ENCODE data around the gene TEDC1.
A peak's percentile ranks its signal among the peaks of the same experiment; 100 is the strongest.

Gene TEDC1

GRCh38 chr14:105486974-105487448, 4.0 kb upstream of the TEDC1 start:
- no peak for DNase-seq

DNA sequence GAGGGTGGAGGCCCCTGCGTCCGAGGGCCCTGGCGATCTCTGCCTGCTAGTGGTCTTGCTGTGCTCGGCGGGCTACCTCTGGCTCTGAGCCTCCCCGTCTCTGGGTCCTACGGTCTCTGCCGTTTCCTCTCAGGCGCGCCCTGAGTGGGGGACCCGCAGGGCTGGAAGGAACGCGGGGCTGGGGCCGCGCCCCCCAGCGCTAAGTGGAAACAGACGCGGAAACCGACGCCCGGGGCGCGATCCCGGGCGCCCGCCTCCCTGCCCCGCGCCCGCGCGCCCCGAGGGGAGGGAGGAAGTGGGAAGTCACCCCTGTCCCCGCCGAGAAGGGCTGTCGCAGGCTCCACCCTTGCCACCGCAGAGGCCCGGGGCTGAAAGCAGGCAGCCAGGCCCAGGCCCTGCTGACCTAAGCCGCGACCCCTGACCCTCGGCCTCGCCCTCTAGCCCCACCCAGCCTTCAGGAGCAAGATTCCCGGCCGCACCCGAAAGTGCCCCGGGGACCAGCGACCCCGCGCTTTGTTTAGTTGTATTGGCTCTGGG, 3.5 kb upstream of the TEDC1 start:
- no peak for DNase-seq

DNA sequence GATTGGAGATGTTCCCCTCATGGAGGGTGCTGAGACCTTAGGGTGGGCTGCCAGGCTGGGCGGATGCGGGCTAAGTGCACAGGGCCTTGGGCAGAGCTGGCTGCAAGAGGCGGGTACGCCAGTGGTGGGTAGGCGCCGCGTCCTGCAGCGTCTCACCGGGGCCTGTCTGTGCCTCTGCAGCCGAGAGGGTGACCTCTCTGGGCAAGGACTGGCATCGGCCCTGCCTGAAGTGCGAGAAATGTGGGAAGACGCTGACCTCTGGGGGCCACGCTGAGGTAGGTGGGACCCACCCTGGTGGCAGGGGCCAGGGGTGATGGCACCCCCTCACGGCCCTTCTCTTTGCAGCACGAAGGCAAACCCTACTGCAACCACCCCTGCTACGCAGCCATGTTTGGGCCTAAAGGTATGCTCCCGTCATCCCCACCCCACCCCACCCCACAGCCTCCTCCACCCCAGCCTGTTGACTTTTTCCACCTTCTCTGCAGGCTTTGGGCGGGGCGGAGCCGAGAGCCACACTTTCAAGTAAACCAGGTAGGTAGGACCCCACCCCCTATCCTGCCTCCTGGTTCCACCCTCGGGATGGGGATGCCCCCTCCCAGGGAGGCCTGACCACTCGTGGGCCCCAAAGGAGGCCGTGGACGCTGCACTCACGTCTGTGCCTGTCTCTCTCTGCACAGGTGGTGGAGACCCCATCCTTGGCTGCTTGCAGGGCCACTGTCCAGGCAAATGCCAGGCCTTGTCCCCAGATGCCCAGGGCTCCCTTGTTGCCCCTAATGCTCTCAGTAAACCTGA, 2.9 kb upstream of the TEDC1 start:
- DNase-seq: no peak

DNA sequence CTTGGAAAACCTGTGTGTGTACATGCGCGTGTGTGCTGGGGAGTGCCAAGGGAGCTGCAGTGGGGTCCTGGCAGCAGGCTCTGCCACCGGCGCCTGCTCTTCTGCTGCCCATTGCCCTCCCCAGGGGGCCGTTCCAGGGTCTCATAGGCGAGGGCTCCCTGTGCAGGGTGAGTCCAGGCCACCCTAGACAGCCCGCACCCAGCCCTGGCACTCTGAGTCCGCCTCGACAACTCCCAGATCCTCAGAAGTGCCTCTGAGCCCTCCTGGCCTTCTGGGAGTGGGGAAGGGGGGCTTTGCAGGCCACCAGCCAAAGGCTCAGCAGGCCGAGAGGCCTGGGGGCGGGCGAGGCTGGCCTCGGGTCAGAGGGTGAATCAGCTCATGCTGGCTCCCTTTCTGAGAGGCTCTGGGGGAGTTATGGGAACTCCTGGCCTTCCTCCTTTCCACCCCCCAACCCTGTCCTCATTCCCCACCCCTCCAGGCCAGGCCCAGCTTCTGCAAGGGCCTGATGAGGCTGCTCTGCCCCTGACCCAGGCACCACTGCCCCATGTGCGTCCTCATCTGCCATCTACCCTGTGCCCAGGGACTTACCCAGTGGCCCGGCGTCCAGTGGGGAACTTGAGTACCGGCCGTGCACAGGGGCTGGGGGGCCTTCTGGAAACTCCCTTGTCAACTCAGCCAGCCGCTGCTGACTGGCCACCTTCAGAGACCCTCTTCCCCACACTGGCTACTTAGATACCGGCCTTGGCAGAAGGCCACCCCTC, 2.1 kb upstream of the TEDC1 start:
- no peak for DNase-seq

- DNase-seq: peak; percentile 77
Measured at GRCh38 chr14:105489542-105490266, 1.3 kb upstream of the TEDC1 start.

DNA sequence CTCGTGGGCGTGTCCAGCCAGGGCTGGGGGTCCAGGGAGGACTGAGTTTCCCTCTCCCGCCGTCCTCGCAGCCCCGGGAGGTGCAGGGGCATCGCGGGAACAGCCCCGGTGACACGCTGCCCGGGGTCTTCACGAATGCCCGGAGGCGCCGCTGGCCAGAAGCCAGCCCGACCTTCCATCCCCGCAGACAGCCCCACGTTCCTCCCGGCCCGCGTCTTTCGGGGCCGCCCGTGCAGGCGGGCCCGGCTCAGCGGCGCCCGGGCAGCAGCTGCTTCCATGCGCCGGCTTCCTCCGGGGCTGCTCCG, 827 bp upstream of the TEDC1 start:
- no peak for DNase-seq

DNA sequence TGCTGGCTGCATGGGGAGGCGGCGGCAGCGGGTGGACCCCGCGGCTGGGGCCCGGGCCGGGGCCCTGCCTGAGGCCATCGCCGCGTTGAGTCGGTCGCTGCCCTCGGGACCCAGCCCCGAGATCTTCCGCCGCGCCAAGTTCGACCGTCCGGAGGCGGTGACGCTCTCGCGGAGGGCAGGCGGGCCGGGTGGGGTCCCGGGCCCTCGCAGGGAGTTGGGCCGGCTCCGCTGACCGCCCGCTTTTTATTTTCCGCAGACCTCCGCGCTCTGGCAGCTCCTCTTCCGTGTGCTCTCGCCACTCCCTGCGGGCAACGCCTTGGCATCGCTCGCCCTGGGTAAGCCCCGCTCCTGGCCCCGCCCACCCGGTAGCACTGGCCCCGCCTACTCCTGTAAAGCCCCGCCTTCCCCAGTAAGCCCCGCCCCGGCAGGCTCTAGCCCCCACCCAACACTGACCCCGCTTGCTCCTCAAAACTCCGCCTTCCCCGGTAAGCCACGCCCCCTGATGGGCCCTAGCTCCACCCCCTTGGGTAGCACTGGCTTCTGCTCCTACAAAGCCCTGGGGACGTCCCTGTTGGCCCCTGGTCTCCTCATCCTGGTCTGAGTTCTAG, 424 bp downstream of the TEDC1 start:
- peak; percentile 27 for DNase-seq

- no peak for DNase-seq
Measured at GRCh38 chr14:105492031-105492970, 1.3 kb downstream of the TEDC1 start.

- DNase-seq: no peak
Measured at GRCh38 chr14:105492971-105493871, 2.2 kb downstream of the TEDC1 start.

DNA sequence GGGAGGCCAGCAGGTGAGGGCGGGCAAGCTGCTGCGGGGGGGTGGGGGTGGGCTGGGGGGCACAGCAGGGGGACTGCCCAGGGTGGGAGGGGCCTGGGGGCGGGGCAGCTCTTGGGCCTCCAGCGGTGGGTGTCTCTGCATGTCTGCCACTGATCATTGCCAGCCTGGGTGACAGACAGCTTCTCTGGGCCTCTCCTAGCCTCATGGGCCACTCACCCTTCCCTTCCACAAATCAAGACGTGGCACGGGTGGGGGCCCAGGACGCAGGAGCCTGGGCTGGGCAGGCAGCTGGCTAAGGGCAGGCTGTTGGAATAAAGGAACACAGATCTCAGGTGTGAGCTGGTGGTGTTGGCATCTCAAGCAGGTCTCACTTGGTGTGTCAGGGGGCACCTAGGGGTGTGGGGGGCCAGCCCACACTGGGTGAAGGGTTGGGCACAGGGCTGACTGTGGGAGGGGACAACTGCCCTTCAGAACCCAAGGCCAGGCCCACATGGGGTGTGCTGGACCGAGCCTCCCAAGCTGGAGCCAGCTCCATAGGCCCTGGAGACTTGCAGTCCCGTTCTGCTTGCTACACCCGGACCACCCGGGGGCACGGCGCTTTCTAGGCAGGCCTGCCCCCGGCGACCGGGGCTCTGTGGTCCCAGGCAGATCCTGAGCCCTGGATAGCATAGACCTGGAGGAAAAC, 3.0 kb downstream of the TEDC1 start:
- no peak for DNase-seq

- DNase-seq: no peak
Measured at GRCh38 chr14:105494606-105494929, 3.5 kb downstream of the TEDC1 start.

GRCh38 chr14:105495101-105495989, 4.3 kb downstream of the TEDC1 start:
- DNase-seq: no peak

DNA sequence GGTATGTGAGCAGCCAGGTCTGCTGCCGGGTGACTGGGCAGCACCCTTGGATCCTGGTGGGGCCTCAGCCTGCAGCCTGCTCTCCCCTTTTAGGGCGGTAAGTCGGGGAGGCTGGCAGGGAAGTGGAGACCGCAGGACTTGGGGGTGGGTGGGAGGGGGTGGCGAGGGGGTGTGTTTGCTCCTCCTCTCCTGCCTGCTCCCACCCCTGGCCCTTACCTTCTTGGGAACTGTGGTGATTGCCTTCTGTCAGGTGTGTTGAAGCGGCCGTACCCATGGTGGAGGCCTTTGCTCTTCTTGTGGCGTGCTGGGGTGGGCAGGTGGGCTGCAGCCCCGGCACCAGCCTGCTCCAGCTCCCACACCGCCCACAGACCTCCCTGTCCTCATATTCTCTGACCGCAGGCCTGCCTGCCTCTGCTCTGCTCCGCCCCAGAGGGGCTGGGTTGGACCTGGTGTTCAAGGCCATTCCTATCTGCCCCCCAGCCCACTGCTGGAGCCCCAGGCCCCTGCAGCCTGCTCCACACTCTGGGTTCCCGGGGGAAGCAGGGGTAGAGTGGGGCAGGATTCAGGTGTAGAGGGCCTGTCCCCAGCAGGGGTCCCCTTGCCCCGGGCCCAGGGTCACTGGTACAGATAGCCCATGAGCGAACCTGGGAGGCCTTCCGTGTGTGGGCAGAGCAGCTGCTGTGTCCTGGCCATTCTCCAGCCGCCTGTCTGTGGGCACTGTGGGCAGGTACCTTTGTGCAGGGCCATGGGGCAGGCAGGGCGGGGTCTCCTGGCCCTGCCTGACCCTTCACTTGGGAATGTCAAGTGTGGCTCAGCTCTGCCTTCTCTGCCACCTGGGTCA, 5.2 kb downstream of the TEDC1 start:
- DNase-seq: no peak

DNA sequence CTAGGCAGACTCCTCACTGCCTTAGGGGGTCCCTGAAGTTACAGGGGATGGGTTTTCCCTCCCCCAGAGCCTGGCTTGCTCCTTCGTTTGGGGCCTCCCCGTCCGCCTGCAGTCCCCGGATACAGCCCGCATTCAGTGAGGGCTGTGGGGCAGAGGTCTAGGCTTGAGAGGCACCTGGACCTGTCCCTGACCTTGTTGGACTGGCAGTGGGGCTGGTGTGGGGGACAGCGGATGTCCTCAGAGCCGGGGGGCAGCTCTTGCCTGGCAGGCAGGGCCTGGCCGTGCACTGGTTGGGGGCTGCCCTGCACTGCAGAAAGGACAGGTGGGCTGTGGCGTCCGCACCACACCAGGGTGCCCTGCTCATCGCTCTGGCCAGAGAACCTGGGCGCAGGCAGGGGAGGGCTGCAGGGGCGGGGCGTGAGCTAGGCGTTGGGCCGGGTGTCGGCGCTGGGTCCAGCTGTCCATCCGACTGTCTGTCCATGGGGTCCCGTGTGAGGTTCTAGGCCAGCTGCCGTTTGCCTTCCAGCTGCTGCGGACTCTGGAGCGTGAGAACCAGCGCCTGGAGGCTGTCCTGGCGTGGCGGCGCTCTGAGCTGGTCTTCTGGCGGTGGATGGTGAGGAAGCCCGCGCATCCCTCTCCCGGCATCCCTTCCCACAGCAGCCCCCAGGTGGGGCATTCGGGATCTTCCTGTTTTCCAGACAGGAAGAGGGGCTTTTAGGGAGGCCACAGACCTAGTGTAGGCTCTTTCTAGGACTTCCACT, 6.0 kb downstream of the TEDC1 start:
- DNase-seq: no peak

DNA sequence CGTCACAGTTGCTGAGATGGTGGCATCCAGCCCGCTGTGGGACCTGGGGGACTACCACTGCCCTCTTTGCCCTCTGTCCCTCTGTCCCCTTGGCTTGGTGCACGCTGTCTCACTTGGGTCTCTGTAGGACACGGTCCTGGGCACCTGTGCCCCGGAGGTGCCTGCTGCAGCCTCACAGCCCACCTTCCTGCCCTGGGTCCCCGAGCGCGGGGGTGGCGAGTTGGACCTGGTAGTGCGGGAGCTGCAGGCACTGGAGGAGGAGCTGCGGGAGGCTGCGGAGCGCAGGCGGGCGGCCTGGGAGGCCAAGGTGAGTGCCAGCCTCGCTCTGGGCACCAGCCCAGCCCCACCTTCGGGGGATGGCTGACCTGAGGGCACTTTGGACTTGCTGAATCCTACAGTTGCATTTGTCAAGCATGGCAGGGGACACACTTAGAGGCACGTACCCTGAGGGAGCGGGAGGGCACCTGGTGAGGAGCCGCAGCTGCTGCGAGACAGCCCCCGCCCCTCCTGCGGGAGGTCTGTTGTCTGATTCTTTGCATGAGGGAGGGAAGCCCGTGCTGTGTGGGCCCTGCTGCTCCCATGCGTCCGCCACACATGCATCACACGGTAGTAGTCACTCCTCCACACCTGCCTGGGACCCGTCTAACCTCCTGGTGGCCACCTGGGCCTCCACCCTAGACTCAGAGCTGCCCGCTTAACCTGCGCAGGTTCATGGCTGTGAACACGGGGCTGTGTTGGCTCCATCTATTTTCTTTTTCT, 6.8 kb downstream of the TEDC1 start:
- no peak for DNase-seq

- no peak for DNase-seq
Measured at GRCh38 chr14:105498430-105499255, 7.6 kb downstream of the TEDC1 start.

All from fibroblast of upper back skin (primary cell).